HL-60/S4 (cell line): ENCODE measurements around the gene IP6K1.
"Not testable (repeated sequence)": the region's sequence is repeated elsewhere in the genome, so short reads cannot be mapped to it uniquely, and the experiment has no call there.

Experiments used
- in situ Hi-C: fragments of 300-500 bp; cut with MboI; formaldehyde crosslinking; loops from 2 replicates; pipeline ENCODE4 v1.14.3; 2022; ENCODE audit warnings: low sequenced_read_pairs

IP6K1 gene

GRCh38 chr3:49690856-49691255 is 95.5 kb downstream of the IP6K1 start:
- in situ Hi-C loops = not testable (repeated sequence)

DNA sequence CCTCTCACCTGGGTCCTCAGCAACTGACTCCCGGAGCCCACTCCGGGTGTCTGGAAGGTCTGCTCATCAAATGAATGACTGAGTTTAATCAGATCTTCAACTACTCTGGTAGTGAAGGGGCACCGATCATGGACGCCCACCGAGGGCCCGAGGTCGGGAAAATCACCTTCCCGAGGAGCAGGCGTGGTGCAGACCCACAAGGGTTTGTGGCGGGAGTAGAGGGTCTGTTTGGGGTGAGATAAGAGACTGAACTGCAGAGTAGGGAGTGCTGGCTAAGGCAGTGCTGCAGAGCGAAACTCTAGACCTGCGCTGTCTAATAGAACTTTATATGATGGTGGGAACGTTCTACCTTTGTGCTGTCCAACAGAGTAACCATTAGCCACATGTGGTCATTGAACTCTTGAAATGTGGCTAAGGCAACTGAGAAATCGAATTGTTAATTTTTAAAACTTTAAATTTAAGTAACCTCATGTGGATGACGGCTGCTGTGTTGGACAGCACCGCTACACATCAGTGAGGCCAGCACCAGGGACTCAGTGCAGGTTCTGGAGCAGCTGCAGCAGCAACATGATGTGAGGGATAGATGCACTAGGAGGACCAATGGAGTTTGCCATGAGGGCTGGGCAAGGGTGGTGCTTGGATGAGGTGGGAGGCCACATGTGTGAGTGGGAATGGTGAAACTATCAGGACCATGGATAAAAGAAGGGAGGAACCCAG is 96.3 kb downstream of the IP6K1 start:
- in situ Hi-C loops = not testable (repeated sequence)

DNA sequence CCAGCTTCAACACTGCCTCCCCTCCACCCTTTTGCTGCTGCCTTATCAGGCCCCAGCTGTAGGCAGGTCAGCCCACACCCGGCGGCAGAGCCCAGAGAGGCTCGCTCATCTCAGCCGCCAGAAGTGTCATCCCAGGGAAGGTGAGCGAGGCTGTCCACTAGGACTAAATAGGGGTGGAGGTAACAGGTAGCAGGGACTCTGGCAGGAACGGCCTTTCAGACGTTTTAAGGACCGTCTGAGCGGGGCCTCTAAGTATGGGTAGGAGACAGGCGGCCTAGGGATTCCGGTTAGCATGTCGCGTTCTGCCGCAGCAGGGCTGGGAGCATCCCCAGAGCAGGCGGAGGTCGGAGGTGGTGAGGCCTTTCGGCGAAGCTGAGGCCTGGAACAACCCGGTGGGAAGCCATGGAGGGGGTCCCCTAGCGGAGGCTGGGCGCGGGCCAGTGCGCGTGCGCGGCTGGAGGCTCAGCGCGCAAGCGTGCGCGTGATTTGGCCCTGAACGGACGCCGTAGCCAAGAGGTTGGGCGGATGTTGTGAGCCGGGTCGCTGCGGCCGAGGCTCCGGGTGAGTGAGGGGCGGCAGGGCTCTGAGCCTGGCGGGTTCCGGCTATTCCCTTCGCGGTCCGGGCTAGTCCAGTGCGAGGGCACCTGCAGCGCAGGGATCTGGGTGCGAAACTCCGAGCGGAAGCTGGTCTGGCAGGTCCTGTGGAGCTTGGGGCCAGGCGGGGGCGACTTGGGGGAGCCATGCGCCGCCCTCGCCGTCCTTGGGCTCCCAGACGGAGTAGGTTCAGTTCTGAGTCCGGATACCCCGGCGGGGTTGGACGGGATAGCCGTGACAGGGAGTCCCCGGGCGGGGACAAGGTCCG is 97.1 kb downstream of the IP6K1 start, which contains the start of the genes MST1 and RNF123:
Gene MST1, minus strand, starts transcription at position 429 of the 862 bp plus-strand sequence. CDS start 783 bp downstream, outside the sequence.
Gene RNF123, plus strand, starts transcription at position 512 of the 862 bp plus-strand sequence. CDS start 1,609 bp downstream, outside the sequence.
- in situ Hi-C loops = no loop called here

- in situ Hi-C loops = not testable (repeated sequence)
Measured at GRCh38 chr3:49688338-49689045, 97.8 kb downstream of the IP6K1 start.

GRCh38 chr3:49687424-49687795 is 98.9 kb downstream of the IP6K1 start:
- in situ Hi-C loops = not testable (repeated sequence)

GRCh38 chr3:49686769-49687423 is 99.4 kb downstream of the IP6K1 start:
- in situ Hi-C loops = not testable (repeated sequence)

DNA sequence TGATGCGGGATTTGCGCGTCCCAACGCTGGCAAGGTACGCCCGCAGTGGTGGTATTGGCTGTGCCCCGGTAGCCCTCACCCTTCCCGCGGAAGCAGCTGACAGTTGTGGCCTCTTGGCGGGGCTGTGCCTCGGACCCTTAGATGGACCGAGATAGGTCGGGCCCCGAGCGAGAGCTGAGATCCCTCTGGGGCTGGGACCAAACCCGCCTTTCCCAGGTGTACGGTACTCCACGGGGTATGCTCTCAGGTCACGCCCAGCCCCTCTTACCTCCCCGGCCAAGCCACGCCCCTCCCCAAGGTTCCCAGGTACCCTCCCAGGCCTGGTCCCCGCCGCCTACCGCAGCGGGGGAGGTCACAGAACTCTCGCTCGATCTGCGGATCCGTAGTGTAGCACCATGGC is 100.0 kb downstream of the IP6K1 start:
- in situ Hi-C loops = not testable (repeated sequence)

GRCh38 chr3:49685846-49686245 is 100.5 kb downstream of the IP6K1 start:
- in situ Hi-C loops = not testable (repeated sequence)

DNA sequence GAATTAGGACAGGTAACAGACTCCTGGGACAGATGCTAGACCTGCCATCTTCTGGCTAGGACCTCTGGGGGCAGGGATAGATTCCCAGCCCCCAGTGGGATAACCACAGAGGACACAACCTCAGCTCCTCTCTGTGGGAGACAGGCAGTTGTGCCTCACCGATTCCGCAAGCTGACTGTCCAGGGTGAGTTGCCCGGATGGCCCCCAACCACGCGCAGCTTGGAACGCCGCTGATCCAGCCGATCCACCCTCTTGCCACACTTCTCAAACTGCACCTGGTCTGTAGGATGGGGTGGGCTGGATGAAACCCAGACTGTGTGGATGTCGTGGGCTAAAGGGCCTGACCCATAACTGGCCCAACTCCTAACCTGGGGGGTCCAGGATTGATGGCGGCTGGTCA is 101.2 kb downstream of the IP6K1 start:
- in situ Hi-C loops = not testable (repeated sequence)

GRCh38 chr3:49684453-49684852 is 101.9 kb downstream of the IP6K1 start:
- in situ Hi-C loops = not testable (repeated sequence)

GRCh38 chr3:49683162-49683561 is 103.2 kb downstream of the IP6K1 start:
- in situ Hi-C loops = no loop called here

DNA sequence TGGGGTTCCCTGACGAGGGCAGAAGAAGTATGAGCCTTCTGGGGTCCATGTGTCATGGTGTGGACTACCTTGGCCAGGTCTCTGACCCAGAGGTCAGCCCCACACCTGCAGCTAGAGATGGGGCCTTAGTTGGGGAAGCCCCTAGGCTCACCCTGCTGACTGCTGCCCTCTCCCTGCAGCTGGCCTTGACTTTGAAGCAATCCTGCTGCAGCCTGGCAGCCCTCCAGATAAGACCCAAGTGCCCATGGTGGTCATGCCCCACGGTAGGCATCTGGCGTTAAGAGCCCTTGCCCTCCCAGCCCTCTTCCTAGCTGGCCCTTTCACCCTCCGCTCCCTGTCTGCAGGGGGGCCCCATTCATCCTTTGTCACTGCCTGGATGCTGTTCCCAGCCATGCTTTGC is 104.8 kb downstream of the IP6K1 start:
- in situ Hi-C loops = no loop called here

GRCh38 chr3:49681232-49681522 is 105.2 kb downstream of the IP6K1 start:
- in situ Hi-C loops = no loop called here

GRCh38 chr3:49680493-49681231 is 105.7 kb downstream of the IP6K1 start:
- in situ Hi-C loops = no loop called here

DNA sequence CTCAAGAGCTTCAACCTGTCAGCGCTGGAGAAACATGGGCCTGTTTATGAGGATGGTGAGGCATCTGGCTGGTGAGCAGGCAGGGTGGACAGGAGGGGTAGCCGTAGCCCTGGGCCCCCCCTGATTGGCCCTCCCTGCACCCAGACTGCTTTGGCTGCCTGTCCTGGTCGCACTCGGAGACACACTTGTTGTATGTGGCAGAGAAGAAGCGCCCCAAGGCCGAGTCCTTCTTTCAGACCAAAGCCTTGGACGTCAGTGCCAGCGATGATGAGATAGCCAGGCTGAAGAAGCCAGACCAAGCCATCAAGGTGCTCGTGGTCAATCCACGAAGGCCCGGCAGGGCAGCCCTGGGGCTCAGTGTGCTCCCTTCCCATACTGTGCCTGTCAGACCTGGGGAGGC is 110.4 kb downstream of the IP6K1 start:
- in situ Hi-C loops = no loop called here

DNA sequence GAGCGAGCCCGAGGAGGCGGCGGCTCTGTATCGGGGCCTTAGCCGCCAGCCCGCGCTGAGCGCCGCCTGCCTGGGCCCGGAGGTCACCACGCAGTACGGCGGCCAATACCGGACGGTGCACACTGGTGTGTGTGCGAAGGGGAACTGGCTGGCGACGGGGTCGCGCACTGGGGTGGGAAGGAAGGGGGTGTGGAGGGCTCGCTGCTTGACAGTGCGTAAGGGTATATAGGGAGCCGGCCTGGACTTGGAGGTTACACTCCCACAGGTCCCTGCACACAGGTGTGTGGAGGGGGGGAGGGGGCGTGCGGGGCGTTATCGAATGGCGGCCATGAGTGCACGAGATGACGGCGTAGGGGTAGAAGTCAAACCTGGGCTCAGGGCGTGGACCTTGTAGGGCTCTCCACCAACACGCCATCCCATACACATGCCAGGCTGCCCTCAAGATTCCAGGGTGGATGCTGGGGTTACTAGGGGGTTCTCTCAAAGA is 111.8 kb downstream of the IP6K1 start:
- in situ Hi-C loops = loop anchor here (25.0 kb wide), 1 partner anchor 137 kb away; no protein-coding TSS in a partner anchor
